NCI-H748 treated with DMSO at 0.1 percent for 48 hours (cell line): ENCODE measurements around the gene TMEM190.
"Not testable (repeated sequence)": the region's sequence is repeated elsewhere in the genome, so short reads cannot be mapped to it uniquely, and the experiment has no call there.

Source experiments
- DNase-seq: peaks from one replicate; lab custom pipeline; 2025; lab: John Stamatoyannopoulos, UW

The TMEM190 gene

DNA sequence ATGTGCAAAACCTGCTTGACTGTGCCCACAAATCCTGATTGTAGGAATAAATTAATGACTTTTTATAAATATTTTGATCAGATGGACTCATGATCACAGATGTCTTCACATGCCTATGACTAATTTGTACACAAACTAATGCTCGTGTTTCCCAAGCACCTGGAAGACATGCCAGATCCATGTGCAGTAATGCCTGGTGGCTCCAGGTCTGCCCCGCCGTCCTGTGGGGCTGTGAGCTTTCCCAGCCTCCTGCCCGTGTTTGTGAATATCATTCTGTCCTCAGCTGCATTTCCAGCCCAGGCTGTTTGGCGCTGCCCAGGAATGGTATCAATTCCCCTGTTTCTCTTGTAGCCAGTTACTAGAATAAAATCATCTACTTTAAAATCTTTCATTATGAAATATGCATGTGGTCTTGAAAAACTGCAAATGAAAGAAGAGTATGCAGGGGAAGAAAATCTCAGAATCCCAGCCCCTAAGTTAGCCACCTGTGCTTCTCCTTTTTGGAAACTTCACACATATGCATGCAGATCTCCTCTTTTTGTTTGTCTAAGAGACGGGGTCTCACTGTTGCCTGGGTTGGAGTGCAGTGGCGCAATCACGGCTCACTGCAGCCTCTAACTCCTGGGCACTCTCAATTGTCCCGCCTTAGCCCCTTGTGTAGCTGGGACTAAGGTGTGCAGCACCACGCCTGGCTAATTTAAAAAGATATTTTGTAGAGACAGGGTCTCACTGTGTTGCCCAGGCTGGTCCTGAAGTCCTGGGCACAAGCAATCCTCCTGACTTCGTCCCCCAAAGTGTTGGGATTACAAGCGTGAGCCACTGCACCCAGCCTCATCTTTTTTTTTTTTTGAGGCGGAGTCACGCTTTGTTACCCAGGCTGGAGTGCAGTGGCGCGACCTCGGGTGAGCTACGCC, 15.3 kb downstream of the TMEM190 start:
- no peak for DNase-seq

- no peak for DNase-seq
Measured at GRCh38 chr19:55392820-55393761, 16.5 kb downstream of the TMEM190 start.

DNA sequence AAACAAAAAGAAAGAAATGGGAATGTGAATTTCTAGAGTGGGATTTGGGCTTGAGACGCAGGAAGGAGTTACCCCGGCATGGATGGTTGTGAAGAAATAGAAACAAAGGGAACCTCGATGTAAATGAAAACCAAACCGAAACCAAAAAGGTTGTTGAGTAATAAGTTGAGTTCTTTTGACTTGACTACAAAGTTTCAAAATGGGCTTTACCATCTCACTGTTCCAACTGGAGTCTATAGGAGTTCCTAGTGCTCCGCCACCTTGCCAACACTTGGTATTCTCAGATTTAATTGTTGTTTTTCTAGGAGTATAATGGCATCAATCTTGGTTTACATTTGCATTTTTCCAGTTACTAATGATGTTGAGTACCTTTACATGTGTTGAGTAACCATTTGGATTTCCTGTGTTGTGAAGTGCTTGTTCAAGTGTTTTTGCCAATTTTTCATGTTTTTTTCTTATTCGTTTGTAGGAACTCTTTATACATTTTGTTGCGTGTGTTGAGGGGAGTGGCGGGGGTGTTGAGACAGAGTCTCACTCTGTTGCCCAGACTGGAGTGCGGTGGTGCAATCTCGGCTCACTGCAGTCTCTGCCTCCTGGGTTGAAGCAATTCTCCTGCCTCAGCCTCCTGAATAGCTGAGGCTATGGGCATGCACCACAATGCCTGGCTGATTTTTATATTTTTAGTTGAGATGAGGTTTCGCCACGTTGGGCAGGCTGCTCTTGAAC, 21.7 kb downstream of the TMEM190 start:
- DNase-seq: no peak

GRCh38 chr19:55400281-55401087, 23.9 kb downstream of the TMEM190 start:
- no peak for DNase-seq

GRCh38 chr19:55401390-55401789, 24.8 kb downstream of the TMEM190 start:
- DNase-seq: not testable (repeated sequence)

- no peak for DNase-seq
Measured at GRCh38 chr19:55402509-55402908, 25.9 kb downstream of the TMEM190 start.

DNA sequence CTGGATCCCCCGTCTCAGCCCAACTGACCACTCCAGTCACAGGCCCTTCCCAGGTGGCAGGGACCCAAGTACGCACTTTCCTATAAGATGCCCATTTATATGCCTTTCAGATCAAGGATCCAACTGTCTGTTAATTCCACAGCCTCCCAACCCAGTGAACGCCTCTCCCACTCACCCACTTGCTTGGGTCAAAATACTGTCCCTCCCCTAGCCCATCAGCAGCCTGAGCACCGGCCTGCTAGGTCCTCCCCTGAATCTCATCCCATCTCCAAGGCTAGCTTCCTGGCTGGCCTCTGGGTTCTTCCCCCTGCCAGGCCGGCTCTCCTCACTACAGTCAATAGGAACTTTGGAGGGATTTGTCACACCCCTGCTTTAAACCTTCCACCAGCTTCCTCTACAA, 29.0 kb downstream of the TMEM190 start:
- DNase-seq: no peak

- DNase-seq: no peak
Measured at GRCh38 chr19:55406091-55406825, 29.6 kb downstream of the TMEM190 start.

- no peak for DNase-seq
Measured at GRCh38 chr19:55406826-55407549, 30.4 kb downstream of the TMEM190 start.

GRCh38 chr19:55407550-55407799, 30.8 kb downstream of the TMEM190 start, which contains the start of gene UBE2S:
Gene UBE2S (minus strand): TSS chr19:55407788. CDS start chr19:55407589, 199 bp downstream.
- not testable (repeated sequence) for DNase-seq

GRCh38 chr19:55407800-55408532, 31.3 kb downstream of the TMEM190 start:
- DNase-seq: peak; percentile 100

DNA sequence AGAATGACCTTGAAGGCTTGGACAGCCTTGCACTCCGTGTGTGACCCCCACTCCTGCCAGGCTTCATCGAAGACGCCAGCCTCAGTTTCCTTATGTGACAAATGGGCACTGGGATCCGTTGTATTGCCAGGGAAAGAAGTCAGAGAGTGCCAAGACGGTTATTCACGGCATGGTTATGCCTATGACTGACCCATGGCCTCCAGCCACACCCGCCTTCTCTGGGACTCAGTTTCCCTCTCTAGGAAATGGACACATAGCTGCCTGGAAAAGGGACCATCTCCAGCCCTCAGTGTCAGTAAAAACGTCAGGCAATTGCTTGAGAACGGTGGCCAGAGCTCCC, 31.9 kb downstream of the TMEM190 start:
- DNase-seq: no peak

GRCh38 chr19:55409179-55409578, 32.6 kb downstream of the TMEM190 start:
- not testable (repeated sequence) for DNase-seq

GRCh38 chr19:55410168-55410567, 33.5 kb downstream of the TMEM190 start:
- no peak for DNase-seq

DNA sequence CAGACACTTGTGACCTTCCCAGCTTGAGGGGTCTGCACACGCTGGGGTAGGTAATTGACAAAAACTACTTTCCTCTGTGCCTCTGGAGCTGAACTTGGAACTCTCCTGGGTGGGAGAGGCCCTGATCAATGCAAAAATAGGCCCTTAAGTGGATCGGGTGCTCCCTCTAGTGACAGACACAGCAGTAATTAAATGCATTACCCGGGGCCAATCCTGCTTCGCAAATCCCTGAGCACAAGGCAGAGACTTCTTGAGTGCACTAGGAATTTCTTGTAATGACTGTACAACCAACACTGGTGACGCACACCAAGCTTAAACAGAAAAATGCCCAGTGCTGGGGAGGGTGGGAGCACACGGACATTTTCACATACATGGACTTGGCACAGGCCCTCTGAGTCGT, 41.6 kb downstream of the TMEM190 start:
- peak; percentile 56 for DNase-seq

GRCh38 chr19:55419103-55419502, 42.5 kb downstream of the TMEM190 start:
- no peak for DNase-seq

GRCh38 chr19:55419624-55420236, 43.1 kb downstream of the TMEM190 start:
- DNase-seq: no peak

DNA sequence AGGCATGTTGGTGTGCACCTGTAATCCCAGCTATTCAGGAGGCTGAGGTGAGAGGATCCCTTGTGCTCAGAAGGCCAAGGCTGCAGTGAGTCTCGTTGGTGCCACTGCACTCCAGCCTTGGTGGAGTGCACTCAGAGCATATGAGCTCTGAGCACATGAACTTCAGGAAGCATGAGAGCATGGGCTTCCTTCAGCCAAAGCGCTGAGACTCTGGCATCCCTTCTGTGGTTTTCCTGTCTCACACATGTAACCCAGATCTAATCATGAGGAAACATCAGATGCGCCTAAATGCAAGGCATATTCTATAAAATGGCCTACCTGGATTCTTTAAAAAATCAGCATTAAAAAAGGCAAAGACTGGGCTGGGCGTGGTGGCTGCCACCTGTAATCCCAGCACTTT, 44.7 kb downstream of the TMEM190 start:
- DNase-seq: not testable (repeated sequence)
